Muscle layer of duodenum (tissue), 2 donors: ENCODE data around the gene UGT1A4.

Source experiments
- H3K27ac ChIP-seq: one replicate; pipeline ENCODE4 v1.7.0; 2013; ENCODE audit warnings: mild to moderate bottlenecking, low read length
- H3K27me3 ChIP-seq: one replicate; pipeline ENCODE4 v1.7.0; 2013; ENCODE audit warnings: low read depth, mild to moderate bottlenecking, control low read depth, low read length
- H3K36me3 ChIP-seq, 2 donors: one replicate each; pipeline ENCODE4 v1.7.0; 2013; ENCODE audit warnings: low read length in 2 of 2, control low read depth in 1 of 2, mild to moderate bottlenecking in 1 of 2; ENCODE audit not compliant: insufficient read depth in 2 of 2, control insufficient read depth in 1 of 2
- H3K4me1 ChIP-seq, 2 donors: one replicate each; pipeline ENCODE4 v1.7.0; 2013; ENCODE audit warnings: low read length in 2 of 2, mild to moderate bottlenecking in 2 of 2, control low read depth in 1 of 2, moderate library complexity in 1 of 2; ENCODE audit not compliant: insufficient read depth in 2 of 2, control insufficient read depth in 1 of 2
- H3K4me3 ChIP-seq, 2 donors: one replicate each; pipeline ENCODE4 v1.7.0; 2013; ENCODE audit warnings: low read length in 2 of 2, low read depth in 1 of 2, mild to moderate bottlenecking in 1 of 2
- H3K9me3 ChIP-seq, 2 donors: one replicate each; pipeline ENCODE4 v1.7.0; 2013; ENCODE audit warnings: low read length in 2 of 2, control low read depth in 1 of 2, mild to moderate bottlenecking in 1 of 2; ENCODE audit not compliant: control insufficient read depth in 1 of 2
- donor health status: healthy.

UGT1A4 gene

DNA sequence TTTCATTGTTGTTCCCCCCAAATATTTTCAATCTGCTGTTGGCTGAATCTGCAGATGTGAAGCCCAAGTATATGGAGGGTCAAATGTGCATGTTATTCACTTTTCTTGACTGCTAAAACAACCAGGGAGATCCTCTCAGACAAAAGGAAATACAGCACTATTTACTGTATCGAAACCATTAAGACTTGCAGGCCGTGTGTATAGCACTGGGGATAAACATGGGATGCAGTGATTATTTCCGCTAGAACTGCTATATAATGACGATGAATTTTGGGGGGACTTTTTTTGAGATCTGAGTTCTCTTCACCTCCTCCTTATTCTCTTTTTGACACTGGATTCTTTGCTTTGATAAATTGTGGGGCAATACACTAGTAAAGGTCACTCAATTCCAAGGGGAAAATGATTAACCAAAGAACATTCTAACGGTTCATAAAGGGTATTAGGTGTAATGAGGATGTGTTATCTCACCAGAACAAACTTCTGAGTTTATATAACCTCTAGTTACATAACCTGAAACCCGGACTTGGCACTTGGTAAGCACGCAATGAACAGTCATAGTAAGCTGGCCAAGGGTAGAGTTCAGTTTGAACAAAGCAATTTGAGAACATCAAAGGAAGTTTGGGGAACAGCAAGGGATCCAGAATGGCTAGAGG lies 38.0 kb downstream of the UGT1A4 start:
- Histone ChIP-seq H3K9me3 (no peaks in the 10 kb centered on the region), H3K36me3 (no peaks in the 10 kb centered on the region), H3K4me1 (peaks cover 0 to 3% of the 10 kb centered on the region in 2 donors), H3K4me3 (no peak overlapping the region), H3K27ac (no peak overlapping the region), H3K27me3 (no peaks in the 10 kb centered on the region)

DNA sequence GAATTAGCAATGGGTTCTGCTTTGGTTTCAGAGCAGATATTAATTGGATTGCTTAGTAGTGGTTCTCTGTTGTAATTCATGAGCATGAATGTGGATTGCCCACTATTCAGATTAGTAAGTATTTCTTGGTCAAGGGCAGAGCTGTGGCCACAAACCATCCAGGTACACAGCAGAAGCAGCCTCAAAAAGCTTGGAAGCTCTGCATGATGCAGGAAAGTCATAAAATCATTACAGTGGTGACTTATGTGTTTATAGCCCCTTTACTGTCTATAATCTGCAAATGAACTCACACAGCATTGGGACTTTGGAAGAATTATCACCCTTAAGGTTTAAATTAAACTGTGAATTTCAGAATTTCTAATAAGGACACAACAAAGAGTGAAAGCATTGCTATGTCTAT lies 39.6 kb downstream of the UGT1A4 start:
- Histone ChIP-seq H3K4me3 (no peak overlapping the region), H3K27me3 (no peaks in the 10 kb centered on the region), H3K4me1 (peaks cover 0 to 3% of the 10 kb centered on the region in 2 donors), H3K36me3 (no peaks in the 10 kb centered on the region), H3K9me3 (no peaks in the 10 kb centered on the region), H3K27ac (no peak overlapping the region)

DNA sequence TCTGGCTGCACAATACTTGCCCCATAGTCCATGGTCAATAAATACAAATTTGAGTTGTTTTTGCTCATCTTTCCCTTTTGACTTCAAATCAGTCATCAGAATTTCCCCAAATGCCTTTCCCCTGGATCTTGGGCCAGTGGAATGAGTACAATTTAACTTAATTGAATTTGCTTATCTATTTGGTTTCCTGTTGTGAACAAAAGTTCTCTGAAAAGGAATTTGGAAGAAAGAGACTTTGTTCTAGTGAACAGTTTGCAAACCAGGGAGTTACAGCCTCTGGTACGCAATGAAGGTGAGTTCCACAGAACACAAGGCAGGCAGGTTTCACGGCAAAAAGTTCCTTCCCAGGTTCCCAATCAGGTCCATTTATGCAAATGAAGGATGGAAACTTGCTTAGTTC lies 40.3 kb downstream of the UGT1A4 start:
- peaks cover 0 to 3% of the 10 kb centered on the region in 2 donors for H3K4me1 ChIP-seq
- H3K36me3 ChIP-seq, result no peaks in the 10 kb centered on the region
- H3K27me3 ChIP-seq, result no peaks in the 10 kb centered on the region
- no peak overlapping the region for H3K4me3 ChIP-seq
- H3K27ac ChIP-seq, result no peak overlapping the region
- no peaks in the 10 kb centered on the region for H3K9me3 ChIP-seq

- Histone ChIP-seq H3K4me3 (no peak within 1 kb of the TSS), H3K27me3 (no peaks in the 10 kb centered on the region), H3K4me1 (peaks cover 0 to 3% of the 10 kb centered on the region in 2 donors), H3K9me3 (no peaks in the 10 kb centered on the region), H3K27ac (no peak within 1 kb of the TSS), H3K36me3 (no peaks in the 10 kb centered on the region)
Observed at GRCh38 chr2:233760043-233760442, 41.5 kb downstream of the UGT1A4 start, which contains the start of gene UGT1A1. Gene UGT1A1, plus strand, starts transcription at chr2:233760270. Its CDS starts 18 bp downstream, at chr2:233760288.

DNA sequence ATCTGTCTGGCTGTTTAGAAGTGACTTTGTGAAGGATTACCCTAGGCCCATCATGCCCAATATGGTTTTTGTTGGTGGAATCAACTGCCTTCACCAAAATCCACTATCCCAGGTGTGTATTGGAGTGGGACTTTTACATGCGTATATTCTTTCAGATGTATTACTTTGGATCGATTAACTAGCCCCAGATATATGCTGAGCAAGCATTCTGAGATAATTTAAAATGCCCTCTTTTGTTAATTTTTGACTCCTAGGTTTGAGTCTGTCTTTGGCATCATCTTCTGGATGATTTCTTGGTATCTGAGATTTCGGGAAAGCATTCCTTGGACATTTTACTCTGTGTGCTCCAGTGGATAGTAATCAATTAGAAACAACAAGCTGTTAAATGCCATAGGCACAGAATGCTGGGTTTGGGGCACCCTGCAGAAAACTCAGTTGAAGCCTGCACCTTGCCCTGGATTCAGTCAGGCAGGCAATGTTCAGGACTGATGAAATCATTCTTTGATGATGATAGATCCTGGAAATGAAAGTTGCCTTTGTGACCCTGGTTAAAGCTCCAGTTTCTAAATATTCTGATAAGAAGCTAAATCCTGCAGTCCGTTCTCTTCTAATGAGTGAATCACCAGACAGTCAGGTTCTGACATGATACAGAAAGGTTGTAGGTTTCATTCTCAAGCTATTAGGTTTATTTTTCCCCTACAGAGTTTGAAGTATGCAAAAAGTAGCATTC lies 42.7 kb downstream of the UGT1A4 start:
- no peaks in the 10 kb centered on the region for H3K27me3 ChIP-seq
- H3K4me3 ChIP-seq, result no peak overlapping the region

DNA sequence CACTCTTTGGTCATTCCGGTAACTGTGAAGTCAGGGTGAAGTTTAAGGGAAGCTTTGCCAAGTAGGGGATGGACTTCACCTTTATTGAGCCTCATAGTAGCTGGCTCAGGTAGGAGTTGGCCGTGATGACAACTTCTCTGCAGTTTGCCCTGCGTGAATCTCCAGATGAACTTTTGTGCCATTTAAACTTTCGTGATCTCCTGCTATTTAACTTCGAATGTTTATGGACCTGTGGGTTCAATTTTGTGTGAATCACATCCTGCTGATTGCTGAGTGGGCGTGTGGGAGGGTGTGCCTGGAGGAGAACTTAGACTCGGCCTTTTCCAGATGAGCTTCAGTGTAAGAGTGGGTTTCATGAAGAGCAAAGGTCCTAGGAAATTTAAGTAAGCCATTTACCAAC lies 45.7 kb downstream of the UGT1A4 start:
- no peak overlapping the region for H3K4me3 ChIP-seq
- H3K9me3 ChIP-seq, result no peaks in the 10 kb centered on the region
- H3K27ac ChIP-seq, result no peak overlapping the region
- H3K36me3 ChIP-seq, result no peaks in the 10 kb centered on the region
- H3K4me1 ChIP-seq, result peaks cover 0 to 3% of the 10 kb centered on the region in 2 donors
- no peaks in the 10 kb centered on the region for H3K27me3 ChIP-seq

More for the DNA sequence above, 42.7 kb downstream of the UGT1A4 start:
- H3K9me3 ChIP-seq, result no peaks in the 10 kb centered on the region
- peaks cover 0 to 3% of the 10 kb centered on the region in 2 donors for H3K4me1 ChIP-seq
- H3K36me3 ChIP-seq, result no peaks in the 10 kb centered on the region
- H3K27ac ChIP-seq, result no peak overlapping the region

DNA sequence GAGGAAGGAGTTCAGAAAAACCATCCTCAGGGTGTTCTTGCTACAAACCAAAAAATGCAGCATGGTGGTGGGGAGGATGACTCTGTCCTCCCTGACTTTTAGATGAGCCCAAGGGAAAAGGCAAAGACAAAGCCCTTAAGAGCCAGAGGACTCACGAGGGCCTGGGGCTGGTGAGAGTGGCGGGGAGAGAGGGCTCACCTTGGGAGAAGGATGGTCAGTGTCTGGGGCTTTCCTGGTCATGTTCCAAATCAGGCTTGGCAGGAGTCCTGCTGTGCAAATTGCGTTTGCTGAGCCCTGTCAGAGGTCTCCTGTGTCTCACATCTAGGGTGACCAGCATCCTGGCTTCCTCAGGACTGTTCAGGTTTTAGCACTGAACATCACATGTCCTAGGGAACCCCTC lies 46.2 kb downstream of the UGT1A4 start:
- H3K27me3 ChIP-seq, result no peaks in the 10 kb centered on the region
- H3K4me3 ChIP-seq, result no peak overlapping the region
- no peaks in the 10 kb centered on the region for H3K9me3 ChIP-seq
- H3K4me1 ChIP-seq, result peaks cover 0 to 3% of the 10 kb centered on the region in 2 donors
- H3K36me3 ChIP-seq, result no peaks in the 10 kb centered on the region
- no peak overlapping the region for H3K27ac ChIP-seq

GRCh38 chr2:233766416-233766815 lies 47.9 kb downstream of the UGT1A4 start:
- Histone ChIP-seq H3K36me3 (no peaks in the 10 kb centered on the region), H3K4me1 (no peaks in the 10 kb centered on the region), H3K4me3 (no peak overlapping the region), H3K9me3 (no peaks in the 10 kb centered on the region), H3K27ac (no peak overlapping the region), H3K27me3 (no peaks in the 10 kb centered on the region)

DNA sequence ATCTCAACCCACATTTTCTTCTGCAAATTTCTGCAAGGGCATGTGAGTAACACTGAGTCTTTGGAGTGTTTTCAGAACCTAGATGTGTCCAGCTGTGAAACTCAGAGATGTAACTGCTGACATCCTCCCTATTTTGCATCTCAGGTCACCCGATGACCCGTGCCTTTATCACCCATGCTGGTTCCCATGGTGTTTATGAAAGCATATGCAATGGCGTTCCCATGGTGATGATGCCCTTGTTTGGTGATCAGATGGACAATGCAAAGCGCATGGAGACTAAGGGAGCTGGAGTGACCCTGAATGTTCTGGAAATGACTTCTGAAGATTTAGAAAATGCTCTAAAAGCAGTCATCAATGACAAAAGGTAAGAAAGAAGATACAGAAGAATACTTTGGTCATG lies 49.5 kb downstream of the UGT1A4 start:
- Histone ChIP-seq H3K9me3 (no peaks in the 10 kb centered on the region), H3K27me3 (no peaks in the 10 kb centered on the region), H3K27ac (no peak overlapping the region), H3K4me1 (no peaks in the 10 kb centered on the region), H3K4me3 (no peak overlapping the region), H3K36me3 (no peaks in the 10 kb centered on the region)

- H3K27me3 ChIP-seq, result no peaks in the 10 kb centered on the region
- no peak overlapping the region for H3K27ac ChIP-seq
- no peak overlapping the region for H3K4me3 ChIP-seq
- H3K36me3 ChIP-seq, result no peaks in the 10 kb centered on the region
- H3K9me3 ChIP-seq, result no peaks in the 10 kb centered on the region
- H3K4me1 ChIP-seq, result no peaks in the 10 kb centered on the region
Observed at GRCh38 chr2:233769260-233769659, 50.7 kb downstream of the UGT1A4 start.

DNA sequence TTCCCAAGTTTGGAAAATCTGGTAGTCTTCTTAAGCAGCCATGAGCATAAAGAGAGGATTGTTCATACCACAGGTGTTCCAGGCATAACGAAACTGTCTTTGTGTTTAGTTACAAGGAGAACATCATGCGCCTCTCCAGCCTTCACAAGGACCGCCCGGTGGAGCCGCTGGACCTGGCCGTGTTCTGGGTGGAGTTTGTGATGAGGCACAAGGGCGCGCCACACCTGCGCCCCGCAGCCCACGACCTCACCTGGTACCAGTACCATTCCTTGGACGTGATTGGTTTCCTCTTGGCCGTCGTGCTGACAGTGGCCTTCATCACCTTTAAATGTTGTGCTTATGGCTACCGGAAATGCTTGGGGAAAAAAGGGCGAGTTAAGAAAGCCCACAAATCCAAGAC lies 53.6 kb downstream of the UGT1A4 start:
- H3K4me1 ChIP-seq, result no peaks in the 10 kb centered on the region
- H3K27ac ChIP-seq, result no peak overlapping the region
- no peak overlapping the region for H3K4me3 ChIP-seq
- no peaks in the 10 kb centered on the region for H3K27me3 ChIP-seq
- peaks cover 0 to 5% of the 10 kb centered on the region in 2 donors for H3K9me3 ChIP-seq
- H3K36me3 ChIP-seq, result no peaks in the 10 kb centered on the region
